Measurements from ENCODE around the gene RAB27A.

GRCh38 chr15:55197719-55198118, 91.9 kb downstream of the RAB27A start:
- TF ChIP-seq ZNF571 (tag by site-specific recombination; IDR thresholded peaks at IDR 0.05) (no peak), CTCF (tag by site-specific recombination; IDR thresholded peaks at IDR 0.05) (no peak), ZNF18 (tag by site-specific recombination; IDR thresholded peaks at IDR 0.05) (no peak)
